Activated CD4-positive, alpha-beta T cell treated with anti-CD3 and anti-CD28 coated beads, Interleukin-2, amount 10 ng/mL, durations not matched to agents 24 days and 14 days (primary cell): Measurements from ENCODE around the gene DCP1B. TPM values are rescaled to one million over a fixed set of nuclear protein-coding genes. Genes with fewer than 3 reads are reported as not detected.
A peak's percentile ranks its signal among the peaks of the same experiment; 100 is the strongest.

Experiments
- DNase-seq: peaks from one replicate; pipeline ENCODE4 v3.0.0; 2022
- H3K27ac Mint-ChIP-seq: one replicate; pipeline ENCODE4 v1.8.0; 2022; ENCODE audit warnings: mild to moderate bottlenecking, mixed read lengths
- H3K27me3 Mint-ChIP-seq: one replicate; pipeline ENCODE4 v1.8.0; 2022; ENCODE audit warnings: mixed read lengths
- H3K36me3 Mint-ChIP-seq: one replicate; pipeline ENCODE4 v1.8.0; 2022; ENCODE audit warnings: low read depth, mild to moderate bottlenecking, mixed read lengths
- H3K4me1 Mint-ChIP-seq: one replicate; pipeline ENCODE4 v1.8.0; 2021; ENCODE audit warnings: mixed read lengths
- H3K4me3 Mint-ChIP-seq: one replicate; pipeline ENCODE4 v1.8.0; 2022; ENCODE audit warnings: mild to moderate bottlenecking, moderate library complexity, mixed read lengths
- H3K9me3 Mint-ChIP-seq: one replicate; pipeline ENCODE4 v1.8.0; 2021; ENCODE audit warnings: mixed read lengths
- intact Hi-C: fragments of 100-400 bp; cut with micrococcal nuclease; formaldehyde crosslinking; loops from one replicate; pipeline ENCODE4 v1.15.1; 2023
- total RNA-seq: library from RNA; stranded (reverse); gene quantifications from 2 replicates; pipeline ENCODE4 v1.2.3, GENCODE V29; 2022

DCP1B gene
- total RNA-seq, 1 donor from 2014 or later, result 9.9 TPM

GRCh38 chr12:2034633-2035430 is 30.6 kb upstream of the DCP1B start:
- Mint-ChIP-seq H3K27ac (peak overlapping the region; percentile 18), H3K27me3 (peaks cover 70% of the 10 kb centered on the region), H3K4me1 (peaks cover 10% of the 10 kb centered on the region), H3K9me3 (no peaks in the 10 kb centered on the region), H3K36me3 (no peaks in the 10 kb centered on the region), H3K4me3 (peak overlapping the region; percentile 63)
- intact Hi-C loops, result loop anchor here (5.0 kb wide), 2 partner anchors 238 to 547 kb away; no protein-coding TSS in a partner anchor
- DNase-seq, result peak; percentile 97

DNA sequence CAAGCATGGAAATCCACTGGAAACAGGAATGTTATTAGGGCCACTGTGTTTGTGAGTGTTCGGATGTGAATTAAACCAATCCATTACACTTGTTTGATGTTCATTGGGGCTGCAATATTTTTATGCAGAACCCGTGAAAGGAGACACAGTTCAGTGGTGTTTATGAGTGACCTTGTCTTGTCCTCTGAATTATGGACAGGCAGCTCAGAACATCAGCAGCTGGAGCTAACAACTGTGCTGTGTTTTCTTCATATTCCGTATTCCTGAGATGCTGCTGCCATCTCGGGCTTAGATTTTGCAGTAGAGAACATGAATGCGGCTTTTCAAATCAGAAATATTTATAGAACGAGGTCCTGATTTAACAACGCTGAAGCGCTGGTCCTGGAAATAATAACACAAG is 28.2 kb upstream of the DCP1B start:
- Mint-ChIP-seq H3K27me3 (peaks cover 60% of the 10 kb centered on the region), H3K9me3 (no peaks in the 10 kb centered on the region), H3K4me3 (no peak overlapping the region), H3K4me1 (peaks cover 10% of the 10 kb centered on the region), H3K36me3 (no peaks in the 10 kb centered on the region), H3K27ac (no peak overlapping the region)
- intact Hi-C loops, result no loop called here
- no peak for DNase-seq

- DNase-seq, result no peak
- peaks cover 4% of the 10 kb centered on the region for H3K4me1 Mint-ChIP-seq
- peaks cover 38% of the 10 kb centered on the region for H3K27me3 Mint-ChIP-seq
- H3K27ac Mint-ChIP-seq, result no peak overlapping the region
- no peaks in the 10 kb centered on the region for H3K36me3 Mint-ChIP-seq
- no peak overlapping the region for H3K4me3 Mint-ChIP-seq
- no peaks in the 10 kb centered on the region for H3K9me3 Mint-ChIP-seq
- intact Hi-C loops, result no loop called here
These were observed 25.6 kb upstream of the DCP1B start for GRCh38 chr12:2029851-2030250.

DNA sequence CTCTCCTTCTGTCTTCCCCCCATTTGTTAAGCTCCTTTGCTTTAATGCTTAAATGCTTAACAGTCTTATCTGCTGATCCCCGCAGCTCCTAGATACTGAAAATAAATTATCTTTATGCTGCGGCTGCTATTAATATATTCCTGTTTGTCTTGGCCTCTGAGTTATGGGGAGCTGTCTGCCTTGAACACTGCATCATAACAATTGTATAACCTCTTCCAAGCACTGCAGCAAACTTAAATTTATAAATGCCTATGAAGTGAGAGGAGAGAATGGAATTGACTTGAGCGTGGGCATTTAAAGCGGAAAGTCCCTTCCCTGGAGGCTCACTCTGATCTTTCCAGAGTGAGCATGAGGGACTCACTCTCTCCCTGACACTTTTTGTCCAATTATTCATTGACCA is 23.1 kb upstream of the DCP1B start:
- Mint-ChIP-seq H3K4me1 (no peaks in the 10 kb centered on the region), H3K36me3 (no peaks in the 10 kb centered on the region), H3K27ac (no peak overlapping the region), H3K4me3 (no peak overlapping the region), H3K27me3 (peaks cover 30% of the 10 kb centered on the region), H3K9me3 (no peaks in the 10 kb centered on the region)
- no peak for DNase-seq
- intact Hi-C loops, result no loop called here

DNA sequence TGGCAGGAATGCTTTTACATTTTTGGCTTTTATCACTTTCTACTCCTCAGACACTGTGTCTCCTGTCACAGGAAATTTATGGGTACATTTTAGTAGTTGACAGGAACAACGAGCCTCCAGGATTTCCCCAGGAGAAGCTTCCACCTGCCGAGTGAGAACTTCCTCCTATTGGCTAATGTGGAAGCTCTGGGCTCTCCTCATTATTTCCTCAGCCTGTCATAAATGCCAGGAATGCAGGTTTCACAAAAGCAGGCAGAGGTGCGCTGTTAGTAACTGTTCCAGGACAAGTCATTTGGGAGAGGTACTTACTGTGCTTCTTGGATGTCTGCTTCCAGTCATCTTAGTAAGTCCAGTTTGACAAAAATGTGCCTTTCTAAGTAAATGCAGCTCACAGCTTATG is 19.1 kb upstream of the DCP1B start:
- Mint-ChIP-seq H3K36me3 (no peaks in the 10 kb centered on the region), H3K4me1 (no peaks in the 10 kb centered on the region), H3K4me3 (no peak overlapping the region), H3K27ac (no peak overlapping the region), H3K9me3 (no peaks in the 10 kb centered on the region), H3K27me3 (peaks cover 26% of the 10 kb centered on the region)
- DNase-seq, result no peak
- intact Hi-C loops, result no loop called here

- Mint-ChIP-seq H3K36me3 (no peaks in the 10 kb centered on the region), H3K9me3 (no peaks in the 10 kb centered on the region), H3K4me1 (no peaks in the 10 kb centered on the region), H3K27me3 (peaks cover 36% of the 10 kb centered on the region), H3K27ac (no peak overlapping the region), H3K4me3 (no peak overlapping the region)
- no peak for DNase-seq
- intact Hi-C loops, result no loop called here
These were observed 16.3 kb upstream of the DCP1B start for GRCh38 chr12:2020511-2020910.

DNA sequence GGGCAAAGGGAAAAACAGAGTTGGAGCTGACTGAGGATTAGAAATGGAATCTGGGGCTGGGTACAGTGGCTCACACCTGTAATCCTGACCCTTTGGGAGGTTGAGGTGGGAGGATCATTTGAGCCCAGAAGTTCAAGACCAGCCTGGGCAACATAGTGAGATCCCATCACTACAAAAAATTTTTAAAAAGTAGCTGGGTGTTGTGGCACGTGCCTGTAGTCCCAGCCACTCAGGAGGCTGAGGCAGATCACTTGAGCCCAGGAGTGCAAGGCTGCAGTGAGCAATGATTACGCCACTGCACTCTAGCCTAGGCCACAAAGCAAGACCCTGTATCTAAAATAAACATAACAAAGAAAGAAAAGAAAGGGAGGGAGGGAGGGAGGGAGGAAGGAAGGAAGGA is 14.9 kb upstream of the DCP1B start:
- H3K4me3 Mint-ChIP-seq, result no peak overlapping the region
- H3K4me1 Mint-ChIP-seq, result no peaks in the 10 kb centered on the region
- no peaks in the 10 kb centered on the region for H3K9me3 Mint-ChIP-seq
- DNase-seq, result no peak
- intact Hi-C loops, result no loop called here
- H3K36me3 Mint-ChIP-seq, result no peaks in the 10 kb centered on the region
- H3K27me3 Mint-ChIP-seq, result peaks cover 34% of the 10 kb centered on the region
- no peak overlapping the region for H3K27ac Mint-ChIP-seq

DNA sequence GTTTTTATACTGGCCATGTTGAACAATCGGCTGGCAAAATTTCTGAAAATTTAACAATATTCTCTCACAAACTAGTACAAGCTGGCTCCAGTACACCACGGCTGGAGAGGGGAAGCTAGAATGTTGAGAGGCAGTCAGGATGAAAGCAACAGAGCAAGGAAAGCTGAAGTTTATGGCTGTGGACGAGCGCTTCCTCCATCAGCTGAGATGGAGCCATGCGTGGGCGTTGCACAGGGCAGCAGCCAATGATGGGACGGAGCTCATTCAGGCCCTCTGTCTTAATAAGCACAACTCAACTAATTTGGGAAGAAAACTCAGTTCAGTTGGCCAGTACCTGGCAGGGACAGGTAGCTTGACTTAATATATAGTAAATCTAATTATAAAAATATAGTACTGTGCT is 14.1 kb upstream of the DCP1B start:
- Mint-ChIP-seq H3K4me1 (no peaks in the 10 kb centered on the region), H3K4me3 (no peak overlapping the region), H3K9me3 (no peaks in the 10 kb centered on the region), H3K27ac (no peak overlapping the region), H3K36me3 (no peaks in the 10 kb centered on the region), H3K27me3 (peaks cover 31% of the 10 kb centered on the region)
- DNase-seq, result no peak
- intact Hi-C loops, result no loop called here

DNA sequence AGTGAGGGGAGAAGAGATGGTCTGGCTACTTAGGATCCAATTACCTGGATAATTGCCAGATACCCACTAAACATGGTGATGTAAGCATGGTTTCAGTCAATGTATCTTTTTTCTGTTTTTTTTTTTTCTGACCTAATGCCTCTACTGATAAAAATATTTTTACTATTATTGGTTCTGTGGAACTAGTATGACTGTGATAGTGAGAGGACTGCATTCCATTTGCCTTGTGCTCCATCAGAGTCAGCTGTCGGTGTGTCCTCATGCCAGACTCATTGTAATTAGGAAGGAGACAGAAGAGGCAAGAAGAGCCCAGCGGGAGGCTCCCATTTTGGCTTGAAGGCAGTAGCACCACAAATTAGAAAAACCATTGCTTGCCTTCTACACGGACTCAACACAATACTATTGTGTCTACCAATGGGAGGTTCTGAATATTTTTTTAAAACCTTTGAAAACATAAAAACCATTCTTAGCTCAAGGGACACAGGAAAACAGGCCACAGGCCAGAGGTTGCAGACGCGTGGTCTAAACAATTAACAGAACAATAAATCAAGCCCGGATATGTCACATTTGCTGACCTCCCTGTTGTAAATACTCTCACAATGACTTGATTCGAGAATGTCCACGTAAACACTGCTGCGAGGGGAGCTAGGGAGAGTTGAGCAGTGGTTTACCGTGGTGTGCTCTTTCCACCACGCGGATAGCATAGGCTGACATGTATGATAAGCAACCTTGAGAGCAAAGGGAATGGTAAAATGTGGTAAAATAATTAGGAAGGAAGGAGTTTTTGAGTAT is 13.5 kb upstream of the DCP1B start:
- intact Hi-C loops, result no loop called here
- Mint-ChIP-seq H3K9me3 (no peaks in the 10 kb centered on the region), H3K4me1 (no peaks in the 10 kb centered on the region), H3K4me3 (no peak overlapping the region), H3K27ac (no peak overlapping the region), H3K27me3 (peaks cover 27% of the 10 kb centered on the region), H3K36me3 (no peaks in the 10 kb centered on the region)
- DNase-seq, result no peak

DNA sequence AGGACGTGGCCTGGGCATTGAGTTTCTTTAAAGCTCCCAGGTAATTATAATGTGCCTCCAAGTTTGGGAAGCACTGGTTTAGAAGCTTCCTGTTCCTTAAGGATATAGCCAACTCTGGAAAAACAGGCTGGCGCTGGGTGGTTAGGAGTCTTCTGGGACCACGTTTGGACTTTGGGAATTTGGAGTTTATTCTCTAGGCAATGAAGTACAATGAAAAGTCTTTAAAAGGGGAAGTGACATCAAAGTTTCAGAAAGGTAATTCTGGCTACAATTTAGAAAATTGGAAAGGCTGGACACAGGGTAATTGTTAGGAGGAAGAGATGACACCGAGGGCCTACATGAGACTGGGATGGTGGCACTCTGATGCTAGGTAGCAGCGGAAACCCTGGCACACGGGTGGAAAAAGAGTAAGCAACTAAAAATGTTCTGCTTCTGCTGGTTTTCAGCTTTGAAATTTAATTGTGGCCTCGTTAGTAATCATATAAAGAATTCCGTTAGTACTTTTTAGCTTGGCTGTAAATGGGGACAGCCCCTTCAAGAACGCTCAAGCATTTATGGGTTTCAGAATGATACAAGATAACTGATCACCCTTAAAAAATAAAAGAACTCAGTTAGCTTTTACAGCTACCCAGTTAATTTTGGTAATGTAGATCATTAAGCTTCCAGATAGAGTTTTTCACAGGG is 12.7 kb upstream of the DCP1B start:
- intact Hi-C loops, result no loop called here
- H3K9me3 Mint-ChIP-seq, result no peaks in the 10 kb centered on the region
- H3K27me3 Mint-ChIP-seq, result peaks cover 27% of the 10 kb centered on the region
- no peak overlapping the region for H3K4me3 Mint-ChIP-seq
- H3K4me1 Mint-ChIP-seq, result no peaks in the 10 kb centered on the region
- no peaks in the 10 kb centered on the region for H3K36me3 Mint-ChIP-seq
- no peak overlapping the region for H3K27ac Mint-ChIP-seq
- no peak for DNase-seq

DNA sequence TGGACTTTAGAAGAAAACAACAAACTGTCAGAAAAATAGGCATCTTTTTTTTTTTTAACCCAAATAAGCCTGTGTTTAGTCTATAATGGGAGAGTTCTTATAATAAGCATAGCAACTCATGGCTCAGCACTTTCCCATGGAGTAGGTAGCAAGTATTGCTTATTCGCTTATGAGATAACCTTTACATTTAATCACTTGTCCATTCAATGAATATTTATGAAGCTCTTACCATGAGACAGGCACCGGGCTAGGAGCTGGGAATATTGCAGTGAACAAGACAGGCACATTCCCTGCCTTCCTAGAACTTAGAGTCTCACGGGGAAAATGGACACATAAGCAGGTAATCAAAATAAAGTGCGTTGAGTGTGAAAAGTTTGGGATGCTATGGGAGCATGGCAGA is 10.0 kb upstream of the DCP1B start:
- DNase-seq, result no peak
- Mint-ChIP-seq H3K4me3 (no peak overlapping the region), H3K27ac (no peak overlapping the region), H3K9me3 (no peaks in the 10 kb centered on the region), H3K36me3 (no peaks in the 10 kb centered on the region), H3K4me1 (peaks cover 3% of the 10 kb centered on the region), H3K27me3 (peaks cover 25% of the 10 kb centered on the region)
- intact Hi-C loops, result no loop called here

GRCh38 chr12:2013527-2014223 is 9.4 kb upstream of the DCP1B start:
- no peak overlapping the region for H3K27ac Mint-ChIP-seq
- H3K4me1 Mint-ChIP-seq, result peaks cover 4% of the 10 kb centered on the region
- peaks cover 22% of the 10 kb centered on the region for H3K27me3 Mint-ChIP-seq
- no peak overlapping the region for H3K4me3 Mint-ChIP-seq
- no peak for DNase-seq
- no peaks in the 10 kb centered on the region for H3K36me3 Mint-ChIP-seq
- no peaks in the 10 kb centered on the region for H3K9me3 Mint-ChIP-seq
- intact Hi-C loops, result no loop called here

DNA sequence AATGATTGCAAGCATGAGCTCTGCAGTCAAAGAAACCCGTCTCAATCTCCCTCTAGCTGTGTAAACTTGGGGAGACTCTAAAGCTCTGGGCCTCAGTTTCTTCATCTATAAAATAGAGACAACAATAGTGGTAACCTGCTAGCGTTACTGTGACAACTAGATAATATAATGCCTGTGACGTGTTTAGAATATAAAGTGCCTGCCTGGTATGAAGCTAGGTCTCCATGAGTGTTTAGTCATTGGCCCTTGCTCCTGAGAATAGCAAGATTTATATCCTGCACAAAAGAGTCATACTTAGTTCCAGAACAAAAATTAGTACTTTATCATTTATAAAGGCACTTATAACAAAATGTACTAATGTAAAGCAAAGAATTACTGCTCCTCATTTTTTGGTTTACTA is 8.8 kb upstream of the DCP1B start:
- intact Hi-C loops, result no loop called here
- peaks cover 21% of the 10 kb centered on the region for H3K27me3 Mint-ChIP-seq
- H3K4me1 Mint-ChIP-seq, result peaks cover 4% of the 10 kb centered on the region
- no peaks in the 10 kb centered on the region for H3K36me3 Mint-ChIP-seq
- H3K9me3 Mint-ChIP-seq, result no peaks in the 10 kb centered on the region
- no peak overlapping the region for H3K4me3 Mint-ChIP-seq
- H3K27ac Mint-ChIP-seq, result no peak overlapping the region
- no peak for DNase-seq
